ENCODE results near the gene LIN37.

Gene LIN37

GRCh38 chr19:35775298-35776101 is 27.1 kb downstream of the LIN37 start, which contains the start of gene ARHGAP33:
ARHGAP33 (plus strand) TSS chr19:35775564; CDS start chr19:35775659, 95 bp downstream.
- DNase-seq, result peak; percentile 95

- DNase-seq, result no peak
These were observed 27.9 kb downstream of the LIN37 start for GRCh38 chr19:35776102-35776788.

- DNase-seq, result no peak
These were observed 28.9 kb downstream of the LIN37 start for GRCh38 chr19:35777086-35777841.

- DNase-seq, result no peak
These were observed 29.6 kb downstream of the LIN37 start for GRCh38 chr19:35777961-35778360.

- no peak for DNase-seq
These were observed 30.7 kb downstream of the LIN37 start for GRCh38 chr19:35779033-35779432.

- no peak for DNase-seq
These were observed 31.7 kb downstream of the LIN37 start for GRCh38 chr19:35780058-35780457.

- DNase-seq, result no peak
These were observed 32.3 kb downstream of the LIN37 start for GRCh38 chr19:35780717-35781116.

GRCh38 chr19:35781650-35782049 is 33.3 kb downstream of the LIN37 start:
- no peak for DNase-seq

- DNase-seq, result no peak
These were observed 34.2 kb downstream of the LIN37 start for GRCh38 chr19:35782589-35782988.

GRCh38 chr19:35783469-35784434 is 35.4 kb downstream of the LIN37 start:
- no peak for DNase-seq

GRCh38 chr19:35784503-35785338 is 36.3 kb downstream of the LIN37 start:
- DNase-seq, result no peak

GRCh38 chr19:35785339-35785627 is 36.9 kb downstream of the LIN37 start:
- no peak for DNase-seq

- peak; percentile 72 for DNase-seq
These were observed 38.2 kb downstream of the LIN37 start for GRCh38 chr19:35786299-35787160.

GRCh38 chr19:35787227-35787799 is 38.9 kb downstream of the LIN37 start:
- no peak for DNase-seq

- DNase-seq, result no peak
These were observed 40.0 kb downstream of the LIN37 start for GRCh38 chr19:35788205-35788960.

- no peak for DNase-seq
These were observed 41.0 kb downstream of the LIN37 start for GRCh38 chr19:35789195-35789977.

- no peak for DNase-seq
These were observed 41.9 kb downstream of the LIN37 start for GRCh38 chr19:35789978-35790944.
